BJ (cell line): Measurements from ENCODE around the gene SH2D7. TPM values are rescaled to one million over a fixed set of nuclear protein-coding genes. Genes with fewer than 3 reads are reported as not detected.

ENCODE experiments used
- CTCF ChIA-PET: fragments of 350-600 bp; formaldehyde crosslinking; extraction: SDS; loops from one replicate; lab custom pipeline; 2021; ENCODE audit warnings: antibody characterized with exemption, inconsistent platforms; lab: Yijun Ruan, JAX
- POLR2A ChIA-PET: fragments of 300-600 bp; sonication (Branson Sonifier 250); formaldehyde crosslinking; extraction: SDS; loops from one replicate; lab custom pipeline; 2021; ENCODE audit warnings: antibody characterized with exemption; lab: Charles Lee
- DNase-seq: peaks from one replicate; pipeline ENCODE4 v3.0.0-alpha.2; 2011; ENCODE audit warnings: low read depth
- H3K27me3 ChIP-seq: 2 replicates; pipeline ENCODE4 v1.6.0; 2011; ENCODE audit warnings: low read length; ENCODE audit not compliant: control insufficient read depth, insufficient read depth
- H3K36me3 ChIP-seq: 2 replicates; pipeline ENCODE4 v1.5.1; 2011; ENCODE audit warnings: low read length; ENCODE audit not compliant: control insufficient read depth, insufficient read depth
- H3K4me3 ChIP-seq: 2 replicates; pipeline ENCODE4 v1.5.1; 2011; ENCODE audit warnings: low read depth, mild to moderate bottlenecking, control low read depth, low read length
- polyA plus RNA-seq: library from polyadenylated mRNA; depleted of rRNA; stranded (reverse); fragments of >200 nt; gene quantifications from 2 replicates; pipeline ENCODE4 v1.2.3, GENCODE V29; 2011
- TF ChIP-seq, protein P1 (sequence below): IDR thresholded peaks from 2 replicates; pipeline ENCODE4 v1.5.1; 2011; ENCODE audit warnings: low read depth, mild to moderate bottlenecking, control low read depth, inconsistent platforms, low read length, moderate library complexity; ENCODE audit not compliant: insufficient read depth

Gene SH2D7
- polyA plus RNA-seq, 1 experiment = not detected

DNA sequence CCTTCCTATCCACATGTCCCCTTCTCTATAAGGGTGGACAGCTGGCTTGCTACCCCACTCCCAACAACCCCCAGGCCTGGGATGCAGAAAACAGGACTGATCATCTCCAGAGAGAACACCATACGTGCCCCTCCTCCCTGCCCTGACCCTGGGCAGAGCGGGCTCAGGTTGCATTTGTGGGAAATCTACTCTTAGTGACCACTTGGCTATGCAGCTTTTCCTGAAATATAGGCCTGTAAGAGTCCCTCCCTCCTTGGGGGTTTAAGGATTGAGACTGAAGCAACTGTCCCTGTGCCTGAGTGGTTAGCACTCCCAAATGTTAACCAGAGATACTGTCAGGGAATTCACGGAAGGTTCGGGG is 11.7 kb downstream of the SH2D7 start:
- no peaks in the 10 kb centered on the region for H3K36me3 ChIP-seq
- no peak for DNase-seq
- no peak overlapping the region for H3K4me3 ChIP-seq
- TF ChIP-seq, protein P1, sequence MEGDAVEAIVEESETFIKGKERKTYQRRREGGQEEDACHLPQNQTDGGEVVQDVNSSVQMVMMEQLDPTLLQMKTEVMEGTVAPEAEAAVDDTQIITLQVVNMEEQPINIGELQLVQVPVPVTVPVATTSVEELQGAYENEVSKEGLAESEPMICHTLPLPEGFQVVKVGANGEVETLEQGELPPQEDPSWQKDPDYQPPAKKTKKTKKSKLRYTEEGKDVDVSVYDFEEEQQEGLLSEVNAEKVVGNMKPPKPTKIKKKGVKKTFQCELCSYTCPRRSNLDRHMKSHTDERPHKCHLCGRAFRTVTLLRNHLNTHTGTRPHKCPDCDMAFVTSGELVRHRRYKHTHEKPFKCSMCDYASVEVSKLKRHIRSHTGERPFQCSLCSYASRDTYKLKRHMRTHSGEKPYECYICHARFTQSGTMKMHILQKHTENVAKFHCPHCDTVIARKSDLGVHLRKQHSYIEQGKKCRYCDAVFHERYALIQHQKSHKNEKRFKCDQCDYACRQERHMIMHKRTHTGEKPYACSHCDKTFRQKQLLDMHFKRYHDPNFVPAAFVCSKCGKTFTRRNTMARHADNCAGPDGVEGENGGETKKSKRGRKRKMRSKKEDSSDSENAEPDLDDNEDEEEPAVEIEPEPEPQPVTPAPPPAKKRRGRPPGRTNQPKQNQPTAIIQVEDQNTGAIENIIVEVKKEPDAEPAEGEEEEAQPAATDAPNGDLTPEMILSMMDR = no peak
- no peaks in the 10 kb centered on the region for H3K27me3 ChIP-seq
- CTCF ChIA-PET = interaction anchor here (2.4 to 14.4 kb wide), 3 partner anchors 10 to 145 kb away, joined by 8 to 282 read pairs (median 24); partner anchors contain the start of gene SH2D7
- POLR2A ChIA-PET = no interaction called here

DNA sequence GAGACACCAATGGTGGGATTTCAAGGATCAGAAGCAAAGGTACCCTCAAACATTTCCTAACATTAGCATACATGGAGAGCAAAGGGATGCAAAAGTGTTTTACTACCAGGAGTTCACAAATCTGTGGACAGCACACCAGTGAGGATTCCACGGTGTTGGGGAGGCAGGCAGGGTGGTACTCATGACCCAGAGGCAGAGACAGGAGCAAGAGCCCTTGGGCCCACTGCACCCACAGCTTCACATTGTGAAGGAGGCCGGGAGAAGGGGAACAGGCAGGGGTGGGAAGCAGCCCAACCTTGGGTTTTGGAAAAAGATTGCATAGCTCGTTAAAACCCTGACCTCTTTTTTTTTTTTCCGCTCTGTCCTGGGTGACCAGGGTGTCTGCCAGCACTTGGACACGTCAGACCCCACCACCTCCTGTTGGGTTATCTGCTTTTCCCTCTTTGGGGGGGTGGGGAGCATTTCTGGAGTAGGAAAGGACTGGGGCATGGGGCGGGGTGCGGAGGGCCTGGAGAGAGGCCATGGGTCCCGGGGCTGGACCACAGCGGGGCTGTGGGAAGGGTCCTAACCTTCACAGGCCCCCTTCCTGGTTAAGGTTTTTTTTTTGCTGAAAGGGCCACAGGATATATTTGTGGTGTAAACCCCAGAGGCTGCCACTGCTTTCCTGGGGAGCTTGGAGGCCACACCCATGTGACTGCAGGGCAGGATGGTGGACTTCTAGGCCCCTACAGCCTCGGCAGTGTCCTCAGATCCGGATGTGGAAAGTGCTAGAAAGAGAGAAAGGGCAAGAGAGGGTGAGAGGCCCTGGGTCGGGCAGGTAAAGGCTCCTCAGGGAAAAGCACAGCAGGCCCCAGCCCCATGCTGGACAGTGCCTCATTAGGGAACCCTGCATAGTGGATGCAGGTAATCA is 12.5 kb downstream of the SH2D7 start:
- TF ChIP-seq, protein P1 = no peak
- no peak overlapping the region for H3K4me3 ChIP-seq
- H3K36me3 ChIP-seq = no peaks in the 10 kb centered on the region
- ChIA-PET POLR2A (no interaction called here), CTCF (interaction anchor here (1.0 to 14.4 kb wide), 5 partner anchors 11 to 146 kb away, joined by 3 to 282 read pairs (median 24); partner anchors contain the start of gene SH2D7)
- DNase-seq = no peak
- H3K27me3 ChIP-seq = no peaks in the 10 kb centered on the region

DNA sequence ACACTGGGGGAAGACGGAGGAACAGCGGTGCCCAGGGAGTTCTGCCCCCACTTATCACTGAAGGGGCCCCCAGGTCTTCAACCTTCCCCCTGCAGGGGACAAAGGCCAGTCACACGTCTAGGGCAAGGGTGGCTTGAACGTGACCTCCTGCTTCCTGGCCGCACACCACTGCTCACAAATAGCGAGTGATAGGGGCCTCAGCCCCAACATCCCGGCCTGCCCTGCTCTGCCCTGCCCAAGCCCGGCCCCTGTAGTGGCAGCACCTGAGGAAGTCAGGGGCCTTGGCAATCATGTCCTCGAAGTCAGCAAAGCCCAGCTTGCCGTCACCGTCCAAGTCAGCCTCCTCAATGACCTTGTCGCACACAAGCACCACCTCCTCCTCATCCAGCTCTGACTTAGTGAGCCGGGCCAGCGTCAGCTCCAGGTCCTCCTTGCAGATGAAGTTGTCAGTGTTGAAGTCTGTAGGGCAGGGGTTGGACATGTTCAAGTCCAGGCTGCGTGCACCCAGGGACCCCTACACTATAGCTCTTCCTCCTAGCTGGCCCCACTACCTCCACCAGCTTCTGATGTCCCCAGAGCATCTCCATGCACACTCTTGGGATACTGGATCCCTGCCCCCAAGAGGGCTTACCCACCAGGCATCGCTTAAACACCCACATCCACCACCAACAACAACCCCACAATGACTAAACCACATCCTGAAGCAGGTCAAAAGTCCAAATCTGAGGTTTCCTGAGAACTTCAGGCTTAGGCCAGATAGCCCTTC is 13.3 kb downstream of the SH2D7 start:
- ChIA-PET POLR2A (no interaction called here), CTCF (interaction anchor here (1.0 to 14.4 kb wide), 7 partner anchors 12 to 147 kb away, joined by 3 to 282 read pairs (median 25); partner anchors contain the start of gene SH2D7)
- Histone ChIP-seq H3K27me3 (no peaks in the 10 kb centered on the region), H3K4me3 (no peak overlapping the region), H3K36me3 (no peaks in the 10 kb centered on the region)
- DNase-seq = no peak
- TF ChIP-seq, protein P1 = no peak

DNA sequence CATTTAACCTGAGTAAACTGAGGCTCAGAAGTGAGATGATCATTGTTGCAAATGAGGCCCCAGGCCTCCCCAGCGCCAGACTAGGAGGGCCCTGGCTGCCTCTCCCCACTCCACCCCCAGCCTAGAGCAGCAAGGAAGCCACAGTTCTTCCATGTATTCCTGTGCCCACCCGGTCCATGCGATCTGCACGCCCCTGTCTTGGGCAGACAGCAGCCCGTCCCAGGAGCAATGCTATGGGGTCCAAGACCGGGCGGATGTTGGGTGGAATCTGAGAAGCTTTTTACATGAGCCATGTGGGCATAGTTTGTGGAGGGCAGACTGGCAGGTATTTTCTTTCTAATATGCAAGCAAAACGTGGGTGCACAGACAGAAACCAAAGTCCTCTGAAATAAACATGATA is 15.1 kb downstream of the SH2D7 start:
- Histone ChIP-seq H3K27me3 (no peaks in the 10 kb centered on the region), H3K4me3 (no peak overlapping the region), H3K36me3 (no peaks in the 10 kb centered on the region)
- CTCF ChIA-PET = interaction anchor here (0.7 to 14.4 kb wide), 22 partner anchors 10 to 199 kb away, joined by 3 to 282 read pairs (median 8); partner anchors contain the start of gene SH2D7
- DNase-seq = no peak
- TF ChIP-seq, protein P1 = no peak
- POLR2A ChIA-PET = no interaction called here
